Raji (cell line): ENCODE data around the gene DNAJC5.

Experiments used
- POLR2A ChIP-seq: IDR thresholded peaks from 2 replicates; pipeline ENCODE4 v1.6.1; 2011; ENCODE audit warnings: low read depth, low read length, control low read depth; ENCODE audit not compliant: insufficient read depth

The DNAJC5 gene

GRCh38 chr20:63891061-63892002 is 3.6 kb upstream of the DNAJC5 start:
- TF ChIP-seq POLR2A, result no peak

- no peak for TF ChIP-seq POLR2A
These were observed 2.5 kb upstream of the DNAJC5 start for GRCh38 chr20:63892402-63892801.

- TF ChIP-seq POLR2A, result no peak
These were observed 948 bp upstream of the DNAJC5 start for GRCh38 chr20:63893999-63894357.

GRCh38 chr20:63895202-63895951 is 451 bp downstream of the DNAJC5 start:
- no peak for TF ChIP-seq POLR2A

GRCh38 chr20:63895952-63896263 is 982 bp downstream of the DNAJC5 start:
- TF ChIP-seq POLR2A, result no peak

GRCh38 chr20:63896264-63897105 is 1.6 kb downstream of the DNAJC5 start:
- TF ChIP-seq POLR2A, result no peak

GRCh38 chr20:63897978-63898561 is 3.1 kb downstream of the DNAJC5 start:
- TF ChIP-seq POLR2A, result no peak

- TF ChIP-seq POLR2A, result no peak
These were observed 4.1 kb downstream of the DNAJC5 start for GRCh38 chr20:63898882-63899558.

- TF ChIP-seq POLR2A, result no peak
These were observed 5.5 kb downstream of the DNAJC5 start for GRCh38 chr20:63900413-63900812.

GRCh38 chr20:63903796-63904561 is 9.1 kb downstream of the DNAJC5 start:
- TF ChIP-seq POLR2A, result no peak

- TF ChIP-seq POLR2A, result no peak
These were observed 13.2 kb downstream of the DNAJC5 start for GRCh38 chr20:63908008-63908682.

- no peak for TF ChIP-seq POLR2A
These were observed 16.2 kb downstream of the DNAJC5 start for GRCh38 chr20:63911176-63911575.

- TF ChIP-seq POLR2A, result no peak
These were observed 18.8 kb downstream of the DNAJC5 start for GRCh38 chr20:63913768-63914167.
